MM.1S (cell line): Measurements from ENCODE around the gene PPP1R14C.

ENCODE experiments used
- DNase-seq: peaks from one replicate; pipeline ENCODE4 v3.0.0-alpha.2; 2015
- H2AFZ ChIP-seq: fragments of 300-600 bp; sonication (generic); 2 replicates; pipeline ENCODE4 v1.6.0; 2016; ENCODE audit warnings: antibody characterized with exemption, low read length
- H3F3A ChIP-seq: fragments of 300-600 bp; sonication (generic); 2 replicates; pipeline ENCODE4 v1.6.1; 2016; ENCODE audit warnings: mild to moderate bottlenecking, antibody characterized with exemption, low read length, moderate library complexity, mixed read lengths; ENCODE audit not compliant: insufficient read depth
- H3K27ac ChIP-seq: fragments of 300-600 bp; sonication (generic); 2 replicates; pipeline ENCODE4 v1.5.1; 2016; ENCODE audit warnings: mild to moderate bottlenecking, low read length
- H3K27me3 ChIP-seq: fragments of 300-600 bp; sonication (generic); replicated peaks from 2 replicates; pipeline ENCODE4 v1.6.0; 2016; ENCODE audit warnings: low read length; ENCODE audit not compliant: insufficient read depth
- H3K36me3 ChIP-seq: fragments of 300-600 bp; sonication (generic); replicated peaks from 2 replicates; pipeline ENCODE4 v1.6.1; 2016; ENCODE audit warnings: mild to moderate bottlenecking, low read length, mixed read lengths; ENCODE audit not compliant: insufficient read depth
- H3K4me1 ChIP-seq: fragments of 300-600 bp; sonication (generic); 2 replicates; pipeline ENCODE4 v1.6.1; 2016; ENCODE audit warnings: low read length, mixed read lengths
- H3K4me2 ChIP-seq: fragments of 300-600 bp; sonication (generic); 2 replicates; pipeline ENCODE4 v1.6.0; 2016; ENCODE audit warnings: low read depth, low read length
- H3K4me3 ChIP-seq: fragments of 300-600 bp; sonication (generic); 2 replicates; pipeline ENCODE4 v1.5.1; 2016; ENCODE audit warnings: low read length, mixed read lengths
- H3K79me2 ChIP-seq: fragments of 300-600 bp; sonication (generic); 2 replicates; pipeline ENCODE4 v1.6.1; 2016; ENCODE audit warnings: mixed run types, low read length, mixed read lengths
- H3K9ac ChIP-seq: fragments of 300-600 bp; sonication (generic); 2 replicates; pipeline ENCODE4 v1.6.1; 2016; ENCODE audit warnings: low read length, mixed read lengths
- H3K9me2 ChIP-seq: fragments of 300-600 bp; sonication (generic); replicated peaks from 2 replicates; pipeline ENCODE4 v1.6.1; 2016; ENCODE audit warnings: mild to moderate bottlenecking, low read length, mixed read lengths; ENCODE audit not compliant: insufficient read depth
- H3K9me3 ChIP-seq: fragments of 300-600 bp; sonication (generic); replicated peaks from 2 replicates; pipeline ENCODE4 v1.6.1; 2016; ENCODE audit warnings: mild to moderate bottlenecking, low read length, mixed read lengths; ENCODE audit not compliant: insufficient read depth
- H4K20me1 ChIP-seq: fragments of 300-600 bp; sonication (generic); 2 replicates; pipeline ENCODE4 v1.6.1; 2016; ENCODE audit warnings: mild to moderate bottlenecking, low read length, moderate library complexity, mixed read lengths; ENCODE audit not compliant: insufficient read depth
- CTCF ChIP-seq: fragments of 300-600 bp; sonication (generic); IDR thresholded peaks from 2 replicates; pipeline ENCODE4 v1.5.1; 2016; ENCODE audit warnings: antibody characterized with exemption, low read length, mixed read lengths
- EZH2 ChIP-seq: fragments of 300-600 bp; sonication (generic); optimal IDR thresholded peaks from 2 replicates; pipeline ENCODE3; 2017; ENCODE audit warnings: low read depth, mild to moderate bottlenecking, antibody characterized with exemption, low read length, mixed read lengths
- EZH2phosphoT487 ChIP-seq: fragments of 300-600 bp; sonication (generic); IDR thresholded peaks from 2 replicates; pipeline ENCODE4 v1.6.1; 2018; ENCODE audit warnings: antibody characterized with exemption, low read length

PPP1R14C gene

DNA sequence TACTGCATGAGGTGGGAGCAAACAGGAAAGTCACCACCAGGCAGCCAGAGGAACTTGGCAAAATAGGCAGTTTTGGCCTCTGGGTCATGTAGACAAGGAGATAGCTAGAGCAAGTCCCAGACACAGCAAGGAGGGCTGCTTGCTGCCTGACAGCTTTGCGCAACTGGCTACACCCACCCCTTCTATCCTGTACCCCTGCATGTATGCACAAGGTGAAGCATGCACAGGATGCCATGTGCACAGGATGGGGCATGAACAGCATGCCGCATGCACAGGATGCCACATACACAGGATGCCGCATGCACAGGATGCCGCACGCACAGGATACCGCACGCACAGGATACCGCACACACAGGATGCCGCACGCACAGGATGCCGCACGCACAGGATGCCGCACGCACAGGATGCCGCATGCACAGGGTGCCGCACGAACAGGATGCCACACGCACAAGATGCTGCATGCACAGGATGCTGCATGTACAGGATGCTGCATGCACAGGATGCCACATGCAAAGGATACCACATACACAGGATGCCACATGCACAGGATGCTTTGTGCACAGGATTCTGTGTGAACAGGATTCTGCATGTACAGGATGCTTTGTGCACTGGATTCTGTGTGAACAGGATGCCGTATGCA is 121.0 kb downstream of the PPP1R14C start:
- Histone ChIP-seq H3K4me2 (no peak overlapping the region), H3F3A (no peaks in the 10 kb centered on the region), H3K36me3 (no peaks in the 10 kb centered on the region), H3K4me1 (no peaks in the 10 kb centered on the region), H2AFZ (no peak overlapping the region), H3K9me2 (no peaks in the 10 kb centered on the region), H4K20me1 (no peaks in the 10 kb centered on the region), H3K9ac (no peak overlapping the region), H3K27me3 (no peaks in the 10 kb centered on the region), H3K4me3 (no peak overlapping the region), H3K9me3 (no peaks in the 10 kb centered on the region), H3K79me2 (no peaks in the 10 kb centered on the region), H3K27ac (no peak overlapping the region)
- TF ChIP-seq CTCF (no peak), EZH2 (no peak), EZH2phosphoT487 (no peak)
- no peak for DNase-seq

- H3K36me3 ChIP-seq: no peaks in the 10 kb centered on the region
- H2AFZ ChIP-seq: no peak overlapping the region
- no peak overlapping the region for H3K27ac ChIP-seq
- H3F3A ChIP-seq: no peaks in the 10 kb centered on the region
- H3K9me3 ChIP-seq: no peaks in the 10 kb centered on the region
- H3K4me3 ChIP-seq: no peak overlapping the region
- H3K27me3 ChIP-seq: no peaks in the 10 kb centered on the region
- no peak for TF ChIP-seq CTCF
- TF ChIP-seq EZH2: no peak
- TF ChIP-seq EZH2phosphoT487: no peak
- H3K9ac ChIP-seq: no peak overlapping the region
- DNase-seq: no peak
- no peaks in the 10 kb centered on the region for H3K4me1 ChIP-seq
- H3K9me2 ChIP-seq: no peaks in the 10 kb centered on the region
- H4K20me1 ChIP-seq: no peaks in the 10 kb centered on the region
- no peaks in the 10 kb centered on the region for H3K79me2 ChIP-seq
- H3K4me2 ChIP-seq: no peak overlapping the region
Measured at GRCh38 chr6:150266309-150266708, 123.5 kb downstream of the PPP1R14C start.

DNA sequence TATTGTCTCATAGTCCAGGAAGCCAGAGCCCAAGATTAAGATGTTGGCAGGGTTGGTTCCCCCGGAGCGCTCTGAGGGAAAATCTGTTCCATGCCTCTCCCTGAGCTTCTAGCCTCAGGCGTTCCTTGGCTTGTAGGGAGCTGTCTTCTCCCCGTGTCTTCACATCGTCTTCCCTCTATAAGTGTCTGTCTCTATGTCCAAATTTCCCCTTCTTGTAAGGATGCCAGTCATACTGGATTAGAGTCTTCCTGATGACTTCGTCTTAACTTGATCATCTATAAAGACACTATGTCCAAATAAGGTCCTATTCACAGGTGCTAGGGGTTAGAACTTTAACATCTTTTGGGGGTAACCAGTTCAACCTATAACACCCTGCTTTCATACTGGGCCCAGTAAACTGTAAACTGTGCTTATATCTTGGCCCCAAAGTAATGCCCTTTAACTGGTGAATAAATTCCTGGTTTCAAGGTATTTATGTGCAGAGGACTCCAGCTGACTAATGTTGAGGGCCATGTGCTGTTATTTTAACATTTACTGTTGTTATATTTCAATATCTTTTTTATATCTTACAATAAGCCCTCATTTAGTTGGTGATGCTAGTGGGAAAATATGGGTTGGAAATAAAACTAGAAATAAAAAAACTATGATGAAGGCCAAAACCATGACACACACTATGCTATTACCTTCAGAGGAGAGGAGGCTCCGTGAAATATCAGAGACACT is 124.3 kb downstream of the PPP1R14C start:
- no peaks in the 10 kb centered on the region for H3K9me2 ChIP-seq
- H3K36me3 ChIP-seq: no peaks in the 10 kb centered on the region
- H4K20me1 ChIP-seq: no peaks in the 10 kb centered on the region
- no peaks in the 10 kb centered on the region for H3K4me1 ChIP-seq
- H3K27me3 ChIP-seq: no peaks in the 10 kb centered on the region
- no peak overlapping the region for H3K4me3 ChIP-seq
- H3K4me2 ChIP-seq: no peak overlapping the region
- H3F3A ChIP-seq: no peaks in the 10 kb centered on the region
- DNase-seq: no peak
- no peak overlapping the region for H2AFZ ChIP-seq
- no peak for TF ChIP-seq EZH2
- TF ChIP-seq CTCF: no peak
- TF ChIP-seq EZH2phosphoT487: no peak
- no peak overlapping the region for H3K27ac ChIP-seq
- no peaks in the 10 kb centered on the region for H3K79me2 ChIP-seq
- H3K9me3 ChIP-seq: no peaks in the 10 kb centered on the region
- no peak overlapping the region for H3K9ac ChIP-seq
